ENCODE results near the gene RDX. TPM values are rescaled to one million over a fixed set of nuclear protein-coding genes. Genes with fewer than 3 reads are reported as not detected.

Gene RDX
- total RNA-seq, 5 donors from 2014 or later (not counting 1 experiment from before 2014, with no cell fraction given), result 14.7 to 22.0 (median 17.7) TPM

DNA sequence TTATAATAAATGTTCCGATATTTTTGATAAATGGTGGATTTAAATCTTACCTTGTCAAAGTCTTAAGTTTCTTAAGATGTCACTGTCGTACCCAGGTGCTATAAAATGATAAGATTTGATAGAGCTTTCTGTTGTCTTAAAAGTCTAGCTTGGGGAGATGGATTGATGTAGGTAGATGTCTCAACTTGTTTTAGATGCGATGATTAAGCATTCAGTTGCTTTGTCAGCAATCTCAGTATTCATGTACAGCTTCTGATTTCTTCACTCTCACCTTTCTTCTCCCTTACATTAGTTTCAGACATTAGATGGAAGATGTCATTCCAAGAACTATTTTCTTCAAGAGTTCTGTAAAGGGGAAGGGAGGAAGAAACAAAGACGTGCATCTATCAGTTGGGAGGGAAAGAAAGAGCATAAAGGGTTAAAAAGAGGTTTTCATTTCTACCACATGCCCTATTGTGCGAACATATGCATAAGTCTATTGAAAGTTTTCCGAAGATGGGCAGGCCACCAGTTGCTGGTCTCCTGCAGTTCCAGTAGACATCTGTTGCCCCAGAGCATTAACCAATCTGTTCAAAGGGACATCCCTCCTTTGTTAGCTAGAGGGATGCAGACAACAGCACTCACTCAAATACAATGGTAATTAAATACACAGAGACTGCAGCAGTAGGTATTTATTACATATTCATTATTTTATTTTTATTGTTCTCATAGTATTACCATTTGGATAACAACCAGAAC, 164.9 kb downstream of the RDX start:
- no peaks in the 10 kb centered on the region for H3K4me1 Mint-ChIP-seq
- Histone ChIP-seq H3K9me3 (no peaks in the 10 kb centered on the region), H3K27me3 (replicated peaks in 1 of 2; ENCODE audit: control insufficient read depth in 2 of 2, extremely low read depth in 1 of 2, insufficient read depth in 2 of 2, low read length in 1 of 2) (peaks cover 0 to 4% of the 10 kb centered on the region in 2 experiments), H3K36me3 (ENCODE audit: control insufficient read depth in 2 of 2, extremely low read depth in 1 of 2, insufficient read depth in 1 of 2, low read length in 1 of 2) (no peaks in the 10 kb centered on the region), H3K27ac (ENCODE audit: low read length) (no peak overlapping the region), H3K4me3 (ENCODE audit: control insufficient read depth in 1 of 2, extremely low read depth in 1 of 2, low read length in 1 of 2) (no peak overlapping the region), H3K4me1 (ENCODE audit: control insufficient read depth in 1 of 2, extremely low read depth in 1 of 2, insufficient read depth in 2 of 2, low read length in 2 of 2) (no peaks in the 10 kb centered on the region)
- no peaks in the 10 kb centered on the region for H3K9me3 Mint-ChIP-seq
- no peaks in the 10 kb centered on the region for H3K36me3 Mint-ChIP-seq
- no peak overlapping the region for H3K4me3 Mint-ChIP-seq
- DNase-seq (no peak), ATAC-seq (replicated peaks in 1 of 4) (no peak)
- ChIA-PET POLR2A (no interaction called here), CTCF (no interaction called here)
- 100% methylated on average over 3 of the region's 6 CpGs for WGBS (ENCODE audit: insufficient coverage)
- H3K27me3 Mint-ChIP-seq, result peaks cover 5 to 11% of the 10 kb centered on the region in 2 donors
- H3K27ac Mint-ChIP-seq, result no peak overlapping the region

DNA sequence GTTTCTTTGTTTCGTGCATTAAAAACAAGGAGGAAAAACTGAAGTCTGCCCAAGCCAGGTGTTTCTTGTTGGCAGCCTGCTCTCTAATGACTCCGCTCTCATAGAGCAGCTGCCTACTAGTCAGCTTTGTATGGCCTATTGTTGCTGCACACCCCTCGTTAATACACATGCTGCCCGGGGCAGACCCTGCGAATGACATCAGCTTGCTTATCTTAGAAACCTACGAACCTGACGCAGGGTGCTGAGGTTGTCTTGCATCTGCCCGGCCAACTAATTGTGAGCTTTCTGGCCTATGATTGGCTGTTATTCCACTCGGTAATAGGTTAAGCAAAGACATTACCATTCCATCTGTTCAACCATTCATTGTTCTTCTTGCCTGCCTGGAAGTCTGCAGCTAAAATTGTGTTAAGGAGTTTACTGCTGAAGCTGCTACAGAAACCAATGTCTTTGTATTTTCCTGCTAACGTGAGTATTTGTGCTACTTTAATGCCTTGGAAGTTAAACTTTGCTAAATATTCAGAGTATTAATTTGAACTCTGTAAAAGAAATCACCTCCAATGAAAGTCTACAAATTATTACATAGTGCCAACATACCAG, 165.7 kb downstream of the RDX start:
- Mint-ChIP-seq H3K27ac (no peak overlapping the region), H3K4me3 (no peak overlapping the region), H3K9me3 (no peaks in the 10 kb centered on the region), H3K27me3 (peaks cover 5 to 11% of the 10 kb centered on the region in 2 donors), H3K4me1 (no peaks in the 10 kb centered on the region), H3K36me3 (no peaks in the 10 kb centered on the region)
- Histone ChIP-seq H3K4me3 (ENCODE audit: control insufficient read depth in 1 of 2, extremely low read depth in 1 of 2, low read length in 1 of 2) (no peak overlapping the region), H3K9me3 (no peaks in the 10 kb centered on the region), H3K27me3 (replicated peaks in 1 of 2; ENCODE audit: control insufficient read depth in 2 of 2, extremely low read depth in 1 of 2, insufficient read depth in 2 of 2, low read length in 1 of 2) (peaks cover 0 to 4% of the 10 kb centered on the region in 2 experiments), H3K4me1 (ENCODE audit: control insufficient read depth in 1 of 2, extremely low read depth in 1 of 2, insufficient read depth in 2 of 2, low read length in 2 of 2) (no peaks in the 10 kb centered on the region), H3K27ac (ENCODE audit: low read length) (no peak overlapping the region), H3K36me3 (ENCODE audit: control insufficient read depth in 2 of 2, extremely low read depth in 1 of 2, insufficient read depth in 1 of 2, low read length in 1 of 2) (no peaks in the 10 kb centered on the region)
- ATAC-seq (replicated peaks in 1 of 4) (no peak), DNase-seq (no peak)
- 89% methylated on average over 7 of the region's 10 CpGs for WGBS (ENCODE audit: insufficient coverage)
- ChIA-PET POLR2A (interaction anchor here in 1 of 2 donors (0.6 kb wide), 1 partner anchor 30 kb away, joined by 3 read pairs; no protein-coding TSS in a partner anchor), CTCF (no interaction called here)

GRCh38 chr11:110128161-110128560, 168.3 kb downstream of the RDX start:
- no peak overlapping the region for H3K4me3 ChIP-seq (ENCODE audit: control insufficient read depth in 1 of 2, extremely low read depth in 1 of 2, low read length in 1 of 2)
- H3K27ac ChIP-seq (ENCODE audit: low read length), result no peak overlapping the region
- H3K4me1 Mint-ChIP-seq, result no peaks in the 10 kb centered on the region
- no peaks in the 10 kb centered on the region for H3K27me3 ChIP-seq (replicated peaks in 1 of 2; ENCODE audit: control insufficient read depth in 2 of 2, extremely low read depth in 1 of 2, insufficient read depth in 2 of 2, low read length in 1 of 2)
- no peak overlapping the region for H3K4me3 Mint-ChIP-seq
- no peaks in the 10 kb centered on the region for H3K4me1 ChIP-seq (ENCODE audit: control insufficient read depth in 1 of 2, extremely low read depth in 1 of 2, insufficient read depth in 2 of 2, low read length in 2 of 2)
- no peaks in the 10 kb centered on the region for H3K36me3 ChIP-seq (ENCODE audit: control insufficient read depth in 2 of 2, extremely low read depth in 1 of 2, insufficient read depth in 1 of 2, low read length in 1 of 2)
- no peak for ATAC-seq (replicated peaks in 1 of 4)
- DNase-seq, result no peak
- no peak overlapping the region for H3K27ac Mint-ChIP-seq
- CTCF ChIA-PET, result no interaction called here
- peaks cover 8 to 17% of the 10 kb centered on the region in 2 donors for H3K27me3 Mint-ChIP-seq
- no peaks in the 10 kb centered on the region for H3K36me3 Mint-ChIP-seq
- WGBS (ENCODE audit: insufficient coverage), result no CpG with 5 or more reads among the region's 2 CpGs
- no peaks in the 10 kb centered on the region for H3K9me3 ChIP-seq
- POLR2A ChIA-PET, result interaction anchor here in 1 of 2 donors (0.7 kb wide), 1 partner anchor 55 kb away, joined by 3 read pairs; no protein-coding TSS in a partner anchor
- no peaks in the 10 kb centered on the region for H3K9me3 Mint-ChIP-seq

GRCh38 chr11:110126936-110127335, 169.5 kb downstream of the RDX start:
- WGBS (ENCODE audit: insufficient coverage), result no CpG with 5 or more reads among the region's 4 CpGs
- CTCF ChIA-PET, result no interaction called here
- Histone ChIP-seq H3K27ac (ENCODE audit: low read length) (no peak overlapping the region), H3K4me3 (ENCODE audit: control insufficient read depth in 1 of 2, extremely low read depth in 1 of 2, low read length in 1 of 2) (no peak overlapping the region), H3K27me3 (replicated peaks in 1 of 2; ENCODE audit: control insufficient read depth in 2 of 2, extremely low read depth in 1 of 2, insufficient read depth in 2 of 2, low read length in 1 of 2) (no peaks in the 10 kb centered on the region), H3K9me3 (no peaks in the 10 kb centered on the region), H3K4me1 (ENCODE audit: control insufficient read depth in 1 of 2, extremely low read depth in 1 of 2, insufficient read depth in 2 of 2, low read length in 2 of 2) (no peaks in the 10 kb centered on the region), H3K36me3 (ENCODE audit: control insufficient read depth in 2 of 2, extremely low read depth in 1 of 2, insufficient read depth in 1 of 2, low read length in 1 of 2) (no peaks in the 10 kb centered on the region)
- Mint-ChIP-seq H3K36me3 (no peaks in the 10 kb centered on the region), H3K4me1 (no peaks in the 10 kb centered on the region), H3K27ac (no peak overlapping the region), H3K27me3 (peaks cover 8 to 17% of the 10 kb centered on the region in 2 donors), H3K4me3 (no peak overlapping the region), H3K9me3 (no peaks in the 10 kb centered on the region)
- DNase-seq (no peak), ATAC-seq (replicated peaks in 1 of 4) (no peak)
- POLR2A ChIA-PET, result interaction anchor here (0.6 kb wide), 2 partner anchors 9 to 423 kb away, joined by 3 to 4 read pairs; no protein-coding TSS in a partner anchor

DNA sequence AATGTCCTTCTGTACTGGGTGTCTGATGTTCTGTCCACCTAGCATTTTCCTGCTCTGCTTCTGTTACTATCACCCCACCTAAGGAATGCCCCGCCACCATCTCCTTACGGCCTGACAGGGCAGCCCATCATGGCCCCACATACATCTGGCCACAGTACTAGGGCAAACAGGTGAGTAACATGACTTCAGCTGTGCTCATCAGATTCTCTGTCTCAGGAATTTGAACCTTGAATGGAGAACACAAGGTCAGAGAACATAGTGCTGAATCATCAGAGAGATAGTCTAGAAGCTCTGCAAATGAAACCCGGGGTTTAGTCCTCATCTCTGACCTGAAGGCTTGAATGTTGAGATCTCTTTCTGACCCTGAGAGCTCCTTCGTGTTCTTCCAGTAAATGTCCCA, 170.8 kb downstream of the RDX start:
- DNase-seq, result no peak
- no peak for ATAC-seq (replicated peaks in 1 of 4)
- Histone ChIP-seq H3K9me3 (no peaks in the 10 kb centered on the region), H3K36me3 (ENCODE audit: control insufficient read depth in 2 of 2, extremely low read depth in 1 of 2, insufficient read depth in 1 of 2, low read length in 1 of 2) (no peaks in the 10 kb centered on the region), H3K4me1 (ENCODE audit: control insufficient read depth in 1 of 2, extremely low read depth in 1 of 2, insufficient read depth in 2 of 2, low read length in 2 of 2) (no peaks in the 10 kb centered on the region), H3K4me3 (ENCODE audit: control insufficient read depth in 1 of 2, extremely low read depth in 1 of 2, low read length in 1 of 2) (no peak overlapping the region), H3K27ac (ENCODE audit: low read length) (no peak overlapping the region), H3K27me3 (replicated peaks in 1 of 2; ENCODE audit: control insufficient read depth in 2 of 2, extremely low read depth in 1 of 2, insufficient read depth in 2 of 2, low read length in 1 of 2) (no peaks in the 10 kb centered on the region)
- ChIA-PET POLR2A (no interaction called here), CTCF (interaction anchor here in 1 of 2 donors (0.7 kb wide), 1 partner anchor 14 kb away, joined by 6 read pairs; no protein-coding TSS in a partner anchor)
- 82% methylated on average over 3 of the region's 4 CpGs for WGBS (ENCODE audit: insufficient coverage)
- no peaks in the 10 kb centered on the region for H3K4me1 Mint-ChIP-seq
- no peak overlapping the region for H3K27ac Mint-ChIP-seq
- no peak overlapping the region for H3K4me3 Mint-ChIP-seq
- peaks cover 3 to 11% of the 10 kb centered on the region in 2 donors for H3K27me3 Mint-ChIP-seq
- no peaks in the 10 kb centered on the region for H3K36me3 Mint-ChIP-seq
- no peaks in the 10 kb centered on the region for H3K9me3 Mint-ChIP-seq
